Retinal pigment epithelial cell (primary cell): ENCODE measurements around the gene LEMD1.

ENCODE experiments used
- DNase-seq: peaks from one replicate; pipeline ENCODE4 v3.0.0-alpha.2; 2010; ENCODE audit warnings: low read depth
- H3K4me3 ChIP-seq: 2 replicates; pipeline ENCODE4 v1.5.1; 2011; ENCODE audit warnings: mild to moderate bottlenecking, low read length, control low read depth, moderate library complexity
- CTCF ChIP-seq: conservative IDR thresholded peaks from 2 replicates; pipeline ENCODE4 v1.5.1; 2011; ENCODE audit warnings: low read depth, low read length, control low read depth, inconsistent platforms

Gene LEMD1

GRCh38 chr1:205359771-205360565 lies 61.9 kb downstream of the LEMD1 start:
- no peak for DNase-seq
- no peak for TF ChIP-seq CTCF
- H3K4me3 ChIP-seq: no peak overlapping the region

GRCh38 chr1:205358579-205358978 lies 63.3 kb downstream of the LEMD1 start:
- H3K4me3 ChIP-seq: no peak overlapping the region
- DNase-seq: no peak
- TF ChIP-seq CTCF: no peak

GRCh38 chr1:205357567-205357966 lies 64.3 kb downstream of the LEMD1 start:
- H3K4me3 ChIP-seq: no peak overlapping the region
- no peak for TF ChIP-seq CTCF
- no peak for DNase-seq

GRCh38 chr1:205356440-205357139 lies 65.3 kb downstream of the LEMD1 start, which contains the start of gene KLHDC8A:
Gene KLHDC8A, minus strand, starts transcription at chr1:205356922. Its CDS starts 13,318 bp downstream, at chr1:205343604.
- TF ChIP-seq CTCF: no peak
- no peak for DNase-seq
- no peak within 1 kb of the TSS for H3K4me3 ChIP-seq

GRCh38 chr1:205355075-205355453 lies 66.8 kb downstream of the LEMD1 start:
- TF ChIP-seq CTCF: no peak
- H3K4me3 ChIP-seq: no peak overlapping the region
- no peak for DNase-seq

GRCh38 chr1:205354259-205355074 lies 67.4 kb downstream of the LEMD1 start:
- no peak for DNase-seq
- peak; percentile 87 for TF ChIP-seq CTCF
- no peak overlapping the region for H3K4me3 ChIP-seq
